ENCODE data around the gene LIMCH1. TPM values are rescaled to one million over a fixed set of nuclear protein-coding genes. Genes with fewer than 3 reads are reported as not detected.

LIMCH1 gene
- total and polyA plus RNA-seq, 2 donors from 2014 or later: 19.9 to 83.9 TPM

DNA sequence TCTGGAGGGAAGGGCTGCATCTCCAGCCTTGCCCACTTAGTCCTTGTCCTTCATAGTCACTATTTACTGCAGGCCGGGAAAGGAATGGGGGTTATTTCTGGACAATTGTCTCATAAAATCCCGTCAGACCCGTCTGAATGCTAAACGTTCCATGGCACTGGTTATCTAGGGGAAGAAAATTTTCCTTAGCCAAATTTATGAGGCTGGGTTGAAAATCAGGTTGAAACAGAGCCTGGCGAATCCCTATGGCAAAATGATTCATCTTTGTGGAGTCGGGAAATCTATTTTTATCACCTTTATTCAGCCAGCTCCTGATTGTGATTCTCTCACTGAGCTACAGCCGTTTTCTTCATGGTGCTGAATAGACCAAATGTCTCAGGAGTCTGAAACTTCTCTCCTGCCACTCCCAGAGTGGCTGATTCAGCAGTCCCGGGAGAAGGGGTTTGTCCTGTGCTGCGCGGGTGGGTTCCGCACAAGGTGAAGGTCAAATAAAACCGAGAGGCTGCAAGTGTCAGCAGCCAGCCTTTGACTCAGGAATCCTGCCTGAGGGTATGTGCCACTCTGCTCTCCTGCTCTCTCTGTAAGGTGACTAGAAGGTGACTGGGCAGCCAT lies 1.0 kb downstream of the LIMCH1 start:
- H3K27me3 ChIP-seq (ENCODE audit: control insufficient read depth, insufficient read depth, low read length): no peaks in the 10 kb centered on the region
- peak overlapping the region; percentile 59 to 66 for H3K27ac ChIP-seq (ENCODE audit: low read depth in 2 of 2, low read length in 2 of 2)
- no peak for TF ChIP-seq CTCF (IDR thresholded peaks at IDR 0.05; ENCODE audit: borderline replicate concordance, extremely low read depth, insufficient read depth)
- H3K36me3 ChIP-seq (ENCODE audit: control insufficient read depth in 2 of 3, insufficient read depth in 3 of 3, low read length in 3 of 3): no peaks in the 10 kb centered on the region
- H3K9ac ChIP-seq (ENCODE audit: low read length in 3 of 3): peak overlapping the region in 1 of 3 donors; percentile 43
- intact Hi-C loops (cut with DNase I): no loop called here
- no peaks in the 10 kb centered on the region for H3K9me3 ChIP-seq (ENCODE audit: control insufficient read depth in 2 of 3, insufficient read depth in 1 of 3, low read length in 3 of 3)
- DNase-seq: peak in 1 of 5 donors; percentile 23
- H3K4me3 ChIP-seq (ENCODE audit: low read length in 3 of 3): peak overlapping the region in 2 of 3 donors; percentile 9 to 26
- FAIRE-seq: no peak
- H3K4me1 ChIP-seq (ENCODE audit: control insufficient read depth in 2 of 3, insufficient read depth in 2 of 3, low read depth in 1 of 3, low read length in 3 of 3): peaks cover 2 to 25% (median 13%) of the 10 kb centered on the region in 3 donors

DNA sequence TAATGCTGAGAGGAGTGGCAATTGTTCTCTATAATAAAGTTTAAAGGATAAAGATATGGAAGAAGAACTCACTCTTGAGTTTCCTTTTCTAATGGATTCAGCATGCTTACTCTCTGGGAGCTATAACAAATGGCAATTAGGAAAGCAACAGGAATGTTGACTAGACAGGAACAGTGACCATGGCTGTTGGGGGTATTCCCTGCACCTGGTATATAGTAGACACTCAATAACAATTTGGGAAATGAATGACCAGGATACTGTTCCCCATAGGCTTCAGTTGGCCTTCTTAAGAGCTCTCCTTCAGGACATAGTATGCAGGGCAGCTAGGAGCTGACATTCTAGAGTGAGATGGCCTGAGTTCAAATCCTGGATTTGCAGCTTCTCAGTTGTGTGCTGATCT lies 1.8 kb downstream of the LIMCH1 start:
- intact Hi-C loops (cut with DNase I): no loop called here
- FAIRE-seq: no peak
- Histone ChIP-seq H3K9ac (ENCODE audit: low read length in 3 of 3) (peak overlapping the region in 1 of 3 donors; percentile 43), H3K27me3 (ENCODE audit: control insufficient read depth, insufficient read depth, low read length) (no peaks in the 10 kb centered on the region), H3K4me1 (ENCODE audit: control insufficient read depth in 2 of 3, insufficient read depth in 2 of 3, low read depth in 1 of 3, low read length in 3 of 3) (peaks cover 2 to 25% (median 16%) of the 10 kb centered on the region in 3 donors), H3K27ac (ENCODE audit: low read depth in 2 of 2, low read length in 2 of 2) (peak overlapping the region; percentile 59 to 66), H3K4me3 (ENCODE audit: low read length in 3 of 3) (peak overlapping the region in 1 of 3 donors; percentile 26), H3K9me3 (ENCODE audit: control insufficient read depth in 2 of 3, insufficient read depth in 1 of 3, low read length in 3 of 3) (no peaks in the 10 kb centered on the region), H3K36me3 (ENCODE audit: control insufficient read depth in 2 of 3, insufficient read depth in 3 of 3, low read length in 3 of 3) (no peaks in the 10 kb centered on the region)
- no peak for DNase-seq
- TF ChIP-seq CTCF (IDR thresholded peaks at IDR 0.05; ENCODE audit: borderline replicate concordance, extremely low read depth, insufficient read depth): no peak

- no peaks in the 10 kb centered on the region for H3K27me3 ChIP-seq (ENCODE audit: control insufficient read depth, insufficient read depth, low read length)
- intact Hi-C loops (cut with DNase I): no loop called here
- H3K9me3 ChIP-seq (ENCODE audit: control insufficient read depth in 2 of 3, insufficient read depth in 1 of 3, low read length in 3 of 3): no peaks in the 10 kb centered on the region
- FAIRE-seq (no peak), DNase-seq (peak in 3 of 5 donors; percentile 41 to 70 (median 69))
- peaks cover 2 to 28% (median 17%) of the 10 kb centered on the region in 3 donors for H3K4me1 ChIP-seq (ENCODE audit: control insufficient read depth in 2 of 3, insufficient read depth in 2 of 3, low read depth in 1 of 3, low read length in 3 of 3)
- H3K27ac ChIP-seq (ENCODE audit: low read depth in 2 of 2, low read length in 2 of 2): peak overlapping the region; percentile 53 to 63
- no peak for TF ChIP-seq CTCF (IDR thresholded peaks at IDR 0.05; ENCODE audit: borderline replicate concordance, extremely low read depth, insufficient read depth)
- H3K9ac ChIP-seq (ENCODE audit: low read length in 3 of 3): no peak overlapping the region
- H3K4me3 ChIP-seq (ENCODE audit: low read length in 3 of 3): no peak overlapping the region
- no peaks in the 10 kb centered on the region for H3K36me3 ChIP-seq (ENCODE audit: control insufficient read depth in 2 of 3, insufficient read depth in 3 of 3, low read length in 3 of 3)
Observed at GRCh38 chr4:41540687-41541086, 2.7 kb downstream of the LIMCH1 start.
